NCI-H748 treated with DMSO at 0.1 percent for 48 hours (cell line): ENCODE results near the gene DGKG.

Experiments
- DNase-seq: peaks from one replicate; lab custom pipeline; 2025; lab: John Stamatoyannopoulos, UW

The DGKG gene

GRCh38 chr3:186273586-186273985 is 88.4 kb downstream of the DGKG start:
- DNase-seq: no peak

GRCh38 chr3:186270701-186271100 is 91.3 kb downstream of the DGKG start:
- no peak for DNase-seq

GRCh38 chr3:186268616-186269448 is 93.2 kb downstream of the DGKG start:
- DNase-seq: no peak

GRCh38 chr3:186267758-186268157 is 94.3 kb downstream of the DGKG start:
- DNase-seq: no peak

- DNase-seq: no peak
Measured at GRCh38 chr3:186264608-186265400, 97.2 kb downstream of the DGKG start.

- DNase-seq: no peak
Measured at GRCh38 chr3:186261638-186262037, 100.4 kb downstream of the DGKG start.

- DNase-seq: no peak
Measured at GRCh38 chr3:186260726-186261125, 101.3 kb downstream of the DGKG start.

GRCh38 chr3:186259612-186260383 is 102.2 kb downstream of the DGKG start:
- DNase-seq: no peak

GRCh38 chr3:186258968-186259367 is 103.1 kb downstream of the DGKG start:
- no peak for DNase-seq

GRCh38 chr3:186257866-186258265 is 104.2 kb downstream of the DGKG start:
- DNase-seq: no peak

- no peak for DNase-seq
Measured at GRCh38 chr3:186255703-186256331, 106.2 kb downstream of the DGKG start.

- DNase-seq: no peak
Measured at GRCh38 chr3:186254676-186255650, 107.1 kb downstream of the DGKG start.

GRCh38 chr3:186251948-186252619 is 110.0 kb downstream of the DGKG start:
- no peak for DNase-seq

- DNase-seq: no peak
Measured at GRCh38 chr3:186248850-186249249, 113.2 kb downstream of the DGKG start.

- no peak for DNase-seq
Measured at GRCh38 chr3:186247821-186248814, 113.9 kb downstream of the DGKG start.

- DNase-seq: no peak
Measured at GRCh38 chr3:186246941-186247340, 115.1 kb downstream of the DGKG start.

GRCh38 chr3:186244016-186244415 is 118.0 kb downstream of the DGKG start:
- DNase-seq: no peak

GRCh38 chr3:186241910-186242821 is 119.9 kb downstream of the DGKG start:
- no peak for DNase-seq
